RWPE2 (cell line): ENCODE results near the gene ARMC9.

ENCODE experiments used
- ATAC-seq: fragments of 200-7000 bp; cut with Tn5 transposase; 3 replicates; pipeline ENCODE4 v1.9.1; 2021; ENCODE audit warnings: low read depth
- DNase-seq: peaks from one replicate; pipeline ENCODE4 v3.0.0-alpha.2; 2020; ENCODE audit warnings: low spot score
- H3K27ac ChIP-seq: fragments of 450-650 bp; 2 replicates; pipeline ENCODE4 v1.5.1; 2017; ENCODE audit warnings: mild to moderate bottlenecking; ENCODE audit not compliant: poor library complexity, severe bottlenecking
- H3K27me3 ChIP-seq: fragments of 250-450 bp; sonication (Bioruptor Pico); 2 replicates; pipeline ENCODE4 v1.5.1; 2021; ENCODE audit warnings: mild to moderate bottlenecking, moderate library complexity; ENCODE audit not compliant: insufficient read depth, poor library complexity, severe bottlenecking
- H3K36me3 ChIP-seq: fragments of 250-450 bp; sonication (Bioruptor Pico); 2 replicates; pipeline ENCODE4 v1.5.1; 2020; ENCODE audit warnings: low read depth, mild to moderate bottlenecking, moderate library complexity
- H3K4me1 ChIP-seq: fragments of 250-450 bp; sonication (Bioruptor Pico); 2 replicates; pipeline ENCODE4 v1.5.1; 2021; ENCODE audit warnings: mild to moderate bottlenecking, moderate library complexity; ENCODE audit not compliant: insufficient read depth, poor library complexity, severe bottlenecking
- H3K4me3 ChIP-seq: fragments of 250-450 bp; sonication (Bioruptor Pico); 2 replicates; pipeline ENCODE4 v1.5.1; 2021; ENCODE audit warnings: mild to moderate bottlenecking, moderate library complexity; ENCODE audit not compliant: severe bottlenecking
- H3K9me3 ChIP-seq: fragments of 250-450 bp; sonication (Bioruptor Pico); 2 replicates; pipeline ENCODE4 v1.5.1; 2021; ENCODE audit warnings: mild to moderate bottlenecking, moderate library complexity; ENCODE audit not compliant: severe bottlenecking
- TF ChIP-seq, protein P1 (sequence below): fragments of 450-650 bp; IDR thresholded peaks from one replicate; pipeline ENCODE4 v1.5.1; 2017; ENCODE audit warnings: mild to moderate bottlenecking, moderate library complexity; ENCODE audit not compliant: poor library complexity, severe bottlenecking

ARMC9 gene

GRCh38 chr2:231287696-231288095 lies 89.3 kb downstream of the ARMC9 start:
- peaks cover 19% of the 10 kb centered on the region for H3K4me1 ChIP-seq
- no peaks in the 10 kb centered on the region for H3K9me3 ChIP-seq
- H3K27me3 ChIP-seq = no peaks in the 10 kb centered on the region
- TF ChIP-seq, protein P1, sequence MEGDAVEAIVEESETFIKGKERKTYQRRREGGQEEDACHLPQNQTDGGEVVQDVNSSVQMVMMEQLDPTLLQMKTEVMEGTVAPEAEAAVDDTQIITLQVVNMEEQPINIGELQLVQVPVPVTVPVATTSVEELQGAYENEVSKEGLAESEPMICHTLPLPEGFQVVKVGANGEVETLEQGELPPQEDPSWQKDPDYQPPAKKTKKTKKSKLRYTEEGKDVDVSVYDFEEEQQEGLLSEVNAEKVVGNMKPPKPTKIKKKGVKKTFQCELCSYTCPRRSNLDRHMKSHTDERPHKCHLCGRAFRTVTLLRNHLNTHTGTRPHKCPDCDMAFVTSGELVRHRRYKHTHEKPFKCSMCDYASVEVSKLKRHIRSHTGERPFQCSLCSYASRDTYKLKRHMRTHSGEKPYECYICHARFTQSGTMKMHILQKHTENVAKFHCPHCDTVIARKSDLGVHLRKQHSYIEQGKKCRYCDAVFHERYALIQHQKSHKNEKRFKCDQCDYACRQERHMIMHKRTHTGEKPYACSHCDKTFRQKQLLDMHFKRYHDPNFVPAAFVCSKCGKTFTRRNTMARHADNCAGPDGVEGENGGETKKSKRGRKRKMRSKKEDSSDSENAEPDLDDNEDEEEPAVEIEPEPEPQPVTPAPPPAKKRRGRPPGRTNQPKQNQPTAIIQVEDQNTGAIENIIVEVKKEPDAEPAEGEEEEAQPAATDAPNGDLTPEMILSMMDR = no peak
- H3K36me3 ChIP-seq = 0 out of 2 replicates have a peak, but pooled peaks cover 5% of the 10 kb centered on the region
- no peak overlapping the region for H3K4me3 ChIP-seq
- no peak for DNase-seq
- H3K27ac ChIP-seq = peak overlapping the region; percentile 87
- peak; percentile 98 for ATAC-seq

DNA sequence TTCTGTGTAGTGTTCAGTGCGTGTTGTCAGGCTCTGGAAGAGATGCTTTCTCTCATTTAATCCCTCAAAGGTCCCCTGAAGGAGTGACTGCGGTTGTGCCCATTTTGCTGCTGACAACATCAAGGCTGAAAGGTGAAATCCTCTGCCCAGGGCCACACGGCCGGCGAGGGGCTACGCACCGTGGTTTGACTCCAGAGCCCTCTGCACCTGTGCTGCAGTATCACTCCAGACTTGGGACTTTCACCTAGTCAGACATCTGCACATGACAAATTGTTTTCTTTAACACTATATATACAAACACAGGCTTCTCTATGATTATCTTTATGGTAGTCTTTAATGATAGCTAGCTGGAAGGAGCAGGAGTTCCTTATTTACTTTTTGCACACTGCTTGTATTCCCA lies 90.2 kb downstream of the ARMC9 start:
- no peaks in the 10 kb centered on the region for H3K27me3 ChIP-seq
- no peaks in the 10 kb centered on the region for H3K9me3 ChIP-seq
- H3K4me3 ChIP-seq = no peak overlapping the region
- ATAC-seq (no peak), DNase-seq (no peak)
- peak overlapping the region; percentile 87 for H3K27ac ChIP-seq
- TF ChIP-seq, protein P1 = no peak
- H3K4me1 ChIP-seq = peaks cover 19% of the 10 kb centered on the region
- H3K36me3 ChIP-seq = 0 out of 2 replicates have a peak, but pooled peaks cover 5% of the 10 kb centered on the region

DNA sequence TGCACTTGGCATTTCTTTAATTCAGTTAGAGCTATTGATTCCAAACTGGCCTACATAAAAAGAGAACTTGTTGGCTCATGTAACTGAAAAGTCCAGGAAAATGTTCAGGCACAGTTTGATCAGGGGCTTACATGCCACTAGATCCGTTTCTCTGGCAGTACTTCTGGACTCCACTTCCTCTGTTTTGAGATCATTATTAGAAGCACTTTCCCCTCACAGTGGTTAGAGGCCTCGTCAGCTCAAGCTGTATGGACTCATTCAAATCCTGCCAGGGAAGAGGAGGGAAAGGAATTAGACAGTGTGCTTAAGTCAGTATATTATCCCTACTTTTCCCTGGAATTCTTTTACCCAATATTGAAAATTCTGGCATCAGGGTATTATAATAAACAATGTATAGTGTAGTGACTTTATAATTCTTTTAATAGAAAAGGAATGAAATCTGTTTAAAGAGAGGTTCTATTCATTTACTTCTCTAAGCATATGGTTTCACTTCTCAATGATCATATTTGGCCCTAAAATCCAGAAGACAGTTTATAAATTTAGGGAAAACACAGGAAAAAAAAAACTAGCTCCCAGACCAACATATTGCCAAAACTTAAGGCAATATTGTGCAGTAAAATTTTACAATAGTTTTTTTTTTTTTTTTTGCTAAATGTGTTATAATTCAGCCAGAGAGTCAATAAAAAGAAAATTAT lies 92.0 kb downstream of the ARMC9 start:
- DNase-seq (no peak), ATAC-seq (no peak)
- H3K27me3 ChIP-seq = no peaks in the 10 kb centered on the region
- no peak overlapping the region for H3K27ac ChIP-seq
- H3K4me3 ChIP-seq = no peak overlapping the region
- peaks cover 19% of the 10 kb centered on the region for H3K4me1 ChIP-seq
- H3K9me3 ChIP-seq = no peaks in the 10 kb centered on the region
- H3K36me3 ChIP-seq = 0 out of 2 replicates have a peak, but pooled peaks cover 5% of the 10 kb centered on the region
- TF ChIP-seq, protein P1 = no peak

- no peaks in the 10 kb centered on the region for H3K27me3 ChIP-seq
- H3K27ac ChIP-seq = no peak overlapping the region
- TF ChIP-seq, protein P1 = no peak
- 0 out of 2 replicates have a peak, but pooled peaks cover 5% of the 10 kb centered on the region for H3K36me3 ChIP-seq
- DNase-seq (no peak), ATAC-seq (no peak)
- H3K9me3 ChIP-seq = no peaks in the 10 kb centered on the region
- H3K4me3 ChIP-seq = no peak overlapping the region
- peaks cover 7% of the 10 kb centered on the region for H3K4me1 ChIP-seq
These were observed 94.2 kb downstream of the ARMC9 start for GRCh38 chr2:231292472-231293134.

GRCh38 chr2:231293163-231293562 lies 94.7 kb downstream of the ARMC9 start:
- Histone ChIP-seq H3K36me3 (0 out of 2 replicates have a peak, but pooled peaks cover 5% of the 10 kb centered on the region), H3K4me1 (peaks cover 2% of the 10 kb centered on the region), H3K4me3 (no peak overlapping the region), H3K9me3 (no peaks in the 10 kb centered on the region), H3K27ac (no peak overlapping the region), H3K27me3 (no peaks in the 10 kb centered on the region)
- TF ChIP-seq, protein P1 = no peak
- ATAC-seq = no peak
- no peak for DNase-seq
